ENCODE results near the gene GPR171. TPM values are rescaled to one million over a fixed set of nuclear protein-coding genes. Genes with fewer than 3 reads are reported as not detected.

The GPR171 gene
- total RNA-seq, 1 donor from 2014 or later: not detected

DNA sequence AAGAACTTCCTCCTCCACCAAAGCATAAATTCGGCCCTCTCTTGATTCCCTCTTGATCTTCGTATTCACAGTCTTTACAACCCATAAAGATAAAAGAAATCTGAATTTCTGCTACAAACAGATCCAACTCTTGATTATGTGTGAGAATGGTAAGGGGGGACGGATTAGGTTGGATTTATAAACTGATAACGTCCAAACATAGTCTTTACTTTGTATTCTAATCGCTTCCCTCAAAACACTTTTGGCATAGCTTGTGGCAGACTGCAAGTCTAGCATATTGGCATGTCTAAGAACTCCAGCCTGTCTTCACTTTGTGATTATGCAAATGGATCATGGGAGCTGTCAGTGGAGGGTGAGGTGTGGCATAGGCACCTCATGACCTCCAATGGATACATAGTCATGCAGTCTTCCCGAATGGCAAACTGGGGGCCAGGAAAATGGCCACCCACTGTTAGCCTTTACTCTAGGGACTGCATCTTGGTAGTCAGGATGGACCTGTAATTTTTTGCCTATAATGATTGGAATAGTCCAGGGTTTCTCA lies 24.3 kb upstream of the GPR171 start:
- H3K27ac ChIP-seq (ENCODE audit: low read depth, low read length): peak overlapping the region; percentile 96
- TF ChIP-seq, protein P1, sequence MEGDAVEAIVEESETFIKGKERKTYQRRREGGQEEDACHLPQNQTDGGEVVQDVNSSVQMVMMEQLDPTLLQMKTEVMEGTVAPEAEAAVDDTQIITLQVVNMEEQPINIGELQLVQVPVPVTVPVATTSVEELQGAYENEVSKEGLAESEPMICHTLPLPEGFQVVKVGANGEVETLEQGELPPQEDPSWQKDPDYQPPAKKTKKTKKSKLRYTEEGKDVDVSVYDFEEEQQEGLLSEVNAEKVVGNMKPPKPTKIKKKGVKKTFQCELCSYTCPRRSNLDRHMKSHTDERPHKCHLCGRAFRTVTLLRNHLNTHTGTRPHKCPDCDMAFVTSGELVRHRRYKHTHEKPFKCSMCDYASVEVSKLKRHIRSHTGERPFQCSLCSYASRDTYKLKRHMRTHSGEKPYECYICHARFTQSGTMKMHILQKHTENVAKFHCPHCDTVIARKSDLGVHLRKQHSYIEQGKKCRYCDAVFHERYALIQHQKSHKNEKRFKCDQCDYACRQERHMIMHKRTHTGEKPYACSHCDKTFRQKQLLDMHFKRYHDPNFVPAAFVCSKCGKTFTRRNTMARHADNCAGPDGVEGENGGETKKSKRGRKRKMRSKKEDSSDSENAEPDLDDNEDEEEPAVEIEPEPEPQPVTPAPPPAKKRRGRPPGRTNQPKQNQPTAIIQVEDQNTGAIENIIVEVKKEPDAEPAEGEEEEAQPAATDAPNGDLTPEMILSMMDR (IDR thresholded peaks at IDR 0.05; ENCODE audit: insufficient read depth, low read depth, low read length): no peak
- no peak for TF ChIP-seq EZH2 (IDR thresholded peaks at IDR 0.05; ENCODE audit: insufficient read depth, low read length)
- no peak overlapping the region for H2AFZ ChIP-seq (ENCODE audit: low read depth, low read length)
- H3K27me3 ChIP-seq (ENCODE audit: insufficient read depth, low read length): no peaks in the 10 kb centered on the region
- Mint-ChIP-seq H3K36me3 (ENCODE audit: low read depth, unreplicated experiment) (peaks cover 5% of the 10 kb centered on the region), H3K4me1 (ENCODE audit: low read depth, unreplicated experiment) (peaks cover 51% of the 10 kb centered on the region), H3K9me3 (ENCODE audit: unreplicated experiment) (peaks cover 3% of the 10 kb centered on the region), H3K27me3 (ENCODE audit: low read depth, unreplicated experiment) (no peaks in the 10 kb centered on the region), H3K27ac (ENCODE audit: unreplicated experiment) (peak overlapping the region; percentile 96), H3K4me3 (ENCODE audit: unreplicated experiment) (no peak overlapping the region)
- H4K20me1 ChIP-seq (ENCODE audit: insufficient read depth, low read length): no peaks in the 10 kb centered on the region
- DNase-seq (ENCODE audit: low read depth) (no peak), FAIRE-seq (no peak)
- peaks cover 35% of the 10 kb centered on the region for H3K4me1 ChIP-seq (ENCODE audit: insufficient read depth, low read length)
- H3K79me2 ChIP-seq (ENCODE audit: insufficient read depth, low read length): no peaks in the 10 kb centered on the region
- peak overlapping the region; percentile 78 for H3K4me2 ChIP-seq (ENCODE audit: low read length)
- no peaks in the 10 kb centered on the region for H3K36me3 ChIP-seq (ENCODE audit: insufficient read depth, low read length)
- peak overlapping the region; percentile 87 for H3K9ac ChIP-seq (ENCODE audit: low read length)
- no peaks in the 10 kb centered on the region for H3K9me3 ChIP-seq (ENCODE audit: insufficient read depth, low read depth, low read length)
- H3K4me3 ChIP-seq (ENCODE audit: insufficient read depth, low read depth, low read length): no peak overlapping the region

DNA sequence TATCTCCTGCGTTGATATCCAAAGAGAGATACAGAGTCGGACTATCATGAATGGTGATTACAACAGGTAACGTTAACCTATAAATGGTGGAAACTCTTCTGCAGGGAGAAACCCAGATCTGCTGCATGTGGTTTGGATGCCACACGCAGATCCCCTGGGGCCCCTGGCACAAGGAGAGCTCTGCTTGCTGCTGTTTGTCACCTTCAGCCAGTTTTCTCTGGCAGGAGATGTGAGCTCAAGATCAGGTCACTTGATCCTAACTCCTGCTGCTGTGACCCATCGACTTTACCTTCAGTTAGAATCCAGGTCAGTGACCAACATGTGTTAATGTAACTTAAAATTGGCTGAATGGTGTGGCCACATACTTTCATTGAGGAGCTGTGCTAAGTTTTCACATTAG lies 23.8 kb upstream of the GPR171 start:
- H3K27ac Mint-ChIP-seq (ENCODE audit: unreplicated experiment): peak overlapping the region; percentile 96
- Histone ChIP-seq H3K36me3 (ENCODE audit: insufficient read depth, low read length) (no peaks in the 10 kb centered on the region), H3K79me2 (ENCODE audit: insufficient read depth, low read length) (no peaks in the 10 kb centered on the region), H3K9ac (ENCODE audit: low read length) (peak overlapping the region; percentile 87), H3K4me2 (ENCODE audit: low read length) (peak overlapping the region; percentile 32), H2AFZ (ENCODE audit: low read depth, low read length) (no peak overlapping the region), H4K20me1 (ENCODE audit: insufficient read depth, low read length) (no peaks in the 10 kb centered on the region), H3K27me3 (ENCODE audit: insufficient read depth, low read length) (no peaks in the 10 kb centered on the region), H3K4me3 (ENCODE audit: insufficient read depth, low read depth, low read length) (no peak overlapping the region), H3K4me1 (ENCODE audit: insufficient read depth, low read length) (peaks cover 35% of the 10 kb centered on the region), H3K27ac (ENCODE audit: low read depth, low read length) (peak overlapping the region; percentile 96), H3K9me3 (ENCODE audit: insufficient read depth, low read depth, low read length) (no peaks in the 10 kb centered on the region)
- TF ChIP-seq EZH2 (IDR thresholded peaks at IDR 0.05; ENCODE audit: insufficient read depth, low read length): no peak
- TF ChIP-seq, protein P1 (IDR thresholded peaks at IDR 0.05; ENCODE audit: insufficient read depth, low read depth, low read length): no peak
- no peak for DNase-seq (ENCODE audit: low read depth)
- peaks cover 6% of the 10 kb centered on the region for H3K9me3 Mint-ChIP-seq (ENCODE audit: unreplicated experiment)
- peaks cover 10% of the 10 kb centered on the region for H3K36me3 Mint-ChIP-seq (ENCODE audit: low read depth, unreplicated experiment)
- no peak overlapping the region for H3K4me3 Mint-ChIP-seq (ENCODE audit: unreplicated experiment)
- H3K27me3 Mint-ChIP-seq (ENCODE audit: low read depth, unreplicated experiment): no peaks in the 10 kb centered on the region
- FAIRE-seq: no peak
- H3K4me1 Mint-ChIP-seq (ENCODE audit: low read depth, unreplicated experiment): peaks cover 51% of the 10 kb centered on the region

DNA sequence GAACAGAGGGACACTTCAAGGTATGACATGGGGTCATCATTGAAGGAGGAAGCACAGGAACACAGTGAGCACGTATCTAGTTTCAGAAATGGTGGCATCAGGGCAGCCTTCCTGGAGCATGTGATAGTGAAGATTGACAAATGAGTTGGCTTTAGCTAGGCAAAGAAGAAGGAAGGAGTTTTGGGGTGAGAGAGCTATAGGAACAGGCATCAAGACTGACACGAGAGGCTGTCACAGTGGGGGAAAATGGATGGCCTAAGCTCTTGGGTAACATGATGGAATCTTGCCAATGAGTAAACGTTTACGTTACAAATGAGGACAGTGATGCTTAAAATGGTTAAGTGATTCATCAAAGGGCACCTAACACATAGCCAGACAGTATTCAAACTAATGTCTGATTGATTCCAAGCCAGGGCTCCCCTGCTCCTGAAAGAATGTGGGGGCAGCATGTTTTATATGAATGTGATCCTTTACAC lies 23.1 kb upstream of the GPR171 start:
- H3K9ac ChIP-seq (ENCODE audit: low read length): peak overlapping the region; percentile 48
- FAIRE-seq: peak; percentile 9
- peak overlapping the region; percentile 32 for H3K4me2 ChIP-seq (ENCODE audit: low read length)
- DNase-seq (ENCODE audit: low read depth): peak; percentile 93
- no peaks in the 10 kb centered on the region for H3K9me3 ChIP-seq (ENCODE audit: insufficient read depth, low read depth, low read length)
- H3K27me3 ChIP-seq (ENCODE audit: insufficient read depth, low read length): no peaks in the 10 kb centered on the region
- H4K20me1 ChIP-seq (ENCODE audit: insufficient read depth, low read length): no peaks in the 10 kb centered on the region
- no peaks in the 10 kb centered on the region for H3K36me3 ChIP-seq (ENCODE audit: insufficient read depth, low read length)
- H3K4me1 ChIP-seq (ENCODE audit: insufficient read depth, low read length): peaks cover 35% of the 10 kb centered on the region
- H3K4me3 ChIP-seq (ENCODE audit: insufficient read depth, low read depth, low read length): no peak overlapping the region
- TF ChIP-seq, protein P1 (IDR thresholded peaks at IDR 0.05; ENCODE audit: insufficient read depth, low read depth, low read length): no peak
- no peak for TF ChIP-seq EZH2 (IDR thresholded peaks at IDR 0.05; ENCODE audit: insufficient read depth, low read length)
- peaks cover 10% of the 10 kb centered on the region for H3K36me3 Mint-ChIP-seq (ENCODE audit: low read depth, unreplicated experiment)
- no peaks in the 10 kb centered on the region for H3K79me2 ChIP-seq (ENCODE audit: insufficient read depth, low read length)
- H2AFZ ChIP-seq (ENCODE audit: low read depth, low read length): peak overlapping the region; percentile 7
- H3K4me1 Mint-ChIP-seq (ENCODE audit: low read depth, unreplicated experiment): peaks cover 51% of the 10 kb centered on the region
- H3K9me3 Mint-ChIP-seq (ENCODE audit: unreplicated experiment): peaks cover 8% of the 10 kb centered on the region
- H3K27ac Mint-ChIP-seq (ENCODE audit: unreplicated experiment): peak overlapping the region; percentile 96
- H3K4me3 Mint-ChIP-seq (ENCODE audit: unreplicated experiment): no peak overlapping the region
- no peaks in the 10 kb centered on the region for H3K27me3 Mint-ChIP-seq (ENCODE audit: low read depth, unreplicated experiment)
- H3K27ac ChIP-seq (ENCODE audit: low read depth, low read length): peak overlapping the region; percentile 96

Data from astrocyte (in vitro differentiated cells and primary cell).